Inflammatory macrophage treated with lipopolysaccharide for 4 hours (primary cell): ENCODE measurements around the gene TMEM175.

Experiments used
- DNase-seq: peaks from one replicate; pipeline ENCODE4 v3.0.0-alpha.2; 2020

The TMEM175 gene

DNA sequence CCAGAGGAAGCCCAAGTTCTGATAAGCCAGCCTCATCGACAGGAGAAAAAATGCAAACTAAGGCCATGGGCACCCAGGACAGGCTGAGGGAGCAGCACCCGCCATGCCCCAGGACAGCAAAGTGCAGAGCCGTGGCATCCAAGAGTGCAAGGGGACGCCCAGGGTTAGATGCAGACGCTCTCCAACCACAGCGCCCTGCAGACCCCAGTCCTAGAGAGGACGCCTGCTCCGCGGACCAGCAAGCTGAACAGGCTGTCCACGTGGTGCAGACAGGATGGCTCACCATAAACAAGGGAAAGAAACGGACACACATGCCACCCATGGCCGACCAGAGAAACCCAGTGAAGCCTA is 32.7 kb upstream of the TMEM175 start:
- DNase-seq, result no peak

- no peak for DNase-seq
These were observed 32.2 kb upstream of the TMEM175 start for GRCh38 chr4:900073-900472.

DNA sequence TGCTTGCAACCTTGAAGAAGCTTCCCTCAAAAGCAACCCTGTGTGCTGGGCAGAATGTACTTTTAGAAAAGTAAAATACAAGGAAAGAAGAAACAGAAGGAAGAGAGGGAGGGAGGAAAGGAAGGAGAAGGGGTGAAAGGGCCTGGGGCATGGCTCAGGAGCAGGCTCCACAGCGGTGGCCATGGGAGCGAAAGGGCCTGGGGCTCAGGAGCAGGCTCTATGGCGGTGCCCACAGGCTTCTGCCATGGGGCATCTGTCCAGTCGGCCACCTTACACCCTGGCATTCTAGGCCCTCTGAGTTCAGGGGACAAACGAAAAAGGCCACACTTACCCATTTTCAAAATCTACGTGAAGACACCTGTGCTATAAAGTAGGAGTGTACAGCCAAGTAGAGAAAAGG is 31.5 kb upstream of the TMEM175 start:
- DNase-seq, result no peak

- DNase-seq, result no peak
These were observed 30.9 kb upstream of the TMEM175 start for GRCh38 chr4:901192-901910.

DNA sequence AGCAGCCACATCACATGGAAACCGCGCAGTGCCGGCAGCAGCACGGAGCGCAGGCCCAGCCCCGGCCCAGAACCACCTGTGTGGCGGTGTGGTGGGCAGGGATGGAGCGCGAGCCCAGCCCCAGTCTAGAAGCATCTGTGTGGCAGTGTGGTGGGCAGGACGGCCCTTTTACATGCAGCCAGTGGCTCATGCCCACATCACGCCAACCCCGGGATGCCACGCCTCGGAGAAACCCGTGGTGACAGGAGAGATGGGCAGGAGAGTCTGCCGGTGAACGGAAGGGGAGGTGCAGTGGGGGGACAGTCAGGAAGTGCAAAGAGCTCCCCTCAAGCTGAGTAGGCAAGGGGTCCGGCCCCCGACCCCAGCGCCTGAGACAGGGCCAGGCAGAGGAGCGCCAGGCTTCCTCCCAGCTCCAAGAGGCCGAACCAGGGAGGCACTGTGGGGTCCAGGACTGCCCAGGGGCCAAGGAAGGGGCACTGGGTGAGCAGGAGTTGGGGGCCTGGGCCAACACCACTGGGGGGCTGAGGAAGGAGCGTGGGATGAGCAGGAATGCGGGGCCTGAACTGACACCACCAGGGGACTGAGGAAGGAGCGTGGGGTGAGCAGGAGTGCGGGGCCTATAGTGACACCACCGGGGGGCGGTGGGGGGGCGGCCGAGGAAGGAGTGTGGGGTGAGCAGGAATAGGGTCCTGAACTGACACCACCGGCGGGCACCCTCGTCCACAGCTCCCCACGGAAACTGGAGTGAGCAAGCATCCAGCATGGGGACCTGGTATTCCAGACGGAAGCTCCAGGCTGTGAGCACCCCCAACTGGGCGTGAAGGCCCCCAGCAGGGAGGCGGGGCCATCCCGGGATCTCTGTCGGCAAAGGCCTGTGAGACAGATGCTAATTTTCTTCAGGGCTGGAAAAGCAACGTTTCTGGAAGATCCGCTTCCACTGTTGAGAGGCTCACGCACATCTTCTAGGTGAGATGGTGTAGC is 28.9 kb upstream of the TMEM175 start:
- no peak for DNase-seq

DNA sequence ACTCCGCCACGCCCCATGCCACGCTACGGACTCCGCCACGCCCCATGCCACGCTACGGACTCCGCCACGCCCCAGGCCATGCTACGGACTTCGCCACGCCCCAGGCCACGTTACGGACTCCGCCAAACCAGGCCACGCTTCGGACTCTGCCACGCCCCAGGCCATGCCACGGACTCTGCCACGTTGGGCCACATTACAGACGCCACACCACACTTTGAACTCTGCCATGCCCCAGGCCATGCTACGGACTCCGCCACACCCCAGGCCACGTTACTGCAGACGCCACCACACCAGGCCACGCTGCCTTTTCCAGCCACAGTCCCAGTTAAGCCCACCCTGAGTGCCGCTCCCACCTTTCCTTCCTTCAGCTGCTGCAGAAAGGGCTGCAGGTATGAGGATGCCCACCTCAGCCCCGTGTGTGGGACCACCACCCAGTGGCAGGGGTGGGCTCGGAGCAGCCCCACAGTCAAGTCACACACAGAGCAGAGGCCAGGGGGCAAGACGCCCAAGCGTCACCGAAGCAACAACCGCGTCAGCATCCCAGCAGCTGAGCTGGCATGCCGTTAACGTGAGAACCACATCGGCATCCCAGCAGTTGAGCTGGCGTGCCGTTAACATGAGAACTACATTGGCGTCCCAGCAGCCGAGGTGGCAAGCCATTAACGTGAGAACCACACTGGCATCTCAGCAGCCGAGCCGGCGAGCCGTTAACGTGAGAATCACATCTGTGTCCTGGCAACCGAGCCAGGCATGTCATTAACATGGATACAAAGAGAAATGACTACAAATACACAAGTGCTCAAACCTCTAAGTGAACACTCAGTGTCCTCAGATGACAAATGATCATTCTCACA is 26.5 kb upstream of the TMEM175 start:
- DNase-seq, result no peak

- no peak for DNase-seq
These were observed 25.7 kb upstream of the TMEM175 start for GRCh38 chr4:906339-907102.

DNA sequence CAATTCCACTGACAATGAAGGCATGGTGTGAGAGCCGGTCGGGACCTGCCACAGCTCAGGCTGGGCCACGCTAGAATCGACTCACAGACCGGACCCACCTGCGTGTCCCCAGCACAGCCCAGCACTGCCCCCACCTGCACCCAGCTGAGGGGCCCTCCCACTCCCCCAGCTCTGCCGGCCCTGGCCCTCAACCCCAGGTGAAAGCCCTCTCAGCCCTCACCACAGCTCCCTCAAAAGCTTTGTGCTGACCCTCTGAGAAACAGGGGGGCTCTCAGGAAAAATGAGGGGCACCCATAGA is 25.2 kb upstream of the TMEM175 start:
- no peak for DNase-seq

DNA sequence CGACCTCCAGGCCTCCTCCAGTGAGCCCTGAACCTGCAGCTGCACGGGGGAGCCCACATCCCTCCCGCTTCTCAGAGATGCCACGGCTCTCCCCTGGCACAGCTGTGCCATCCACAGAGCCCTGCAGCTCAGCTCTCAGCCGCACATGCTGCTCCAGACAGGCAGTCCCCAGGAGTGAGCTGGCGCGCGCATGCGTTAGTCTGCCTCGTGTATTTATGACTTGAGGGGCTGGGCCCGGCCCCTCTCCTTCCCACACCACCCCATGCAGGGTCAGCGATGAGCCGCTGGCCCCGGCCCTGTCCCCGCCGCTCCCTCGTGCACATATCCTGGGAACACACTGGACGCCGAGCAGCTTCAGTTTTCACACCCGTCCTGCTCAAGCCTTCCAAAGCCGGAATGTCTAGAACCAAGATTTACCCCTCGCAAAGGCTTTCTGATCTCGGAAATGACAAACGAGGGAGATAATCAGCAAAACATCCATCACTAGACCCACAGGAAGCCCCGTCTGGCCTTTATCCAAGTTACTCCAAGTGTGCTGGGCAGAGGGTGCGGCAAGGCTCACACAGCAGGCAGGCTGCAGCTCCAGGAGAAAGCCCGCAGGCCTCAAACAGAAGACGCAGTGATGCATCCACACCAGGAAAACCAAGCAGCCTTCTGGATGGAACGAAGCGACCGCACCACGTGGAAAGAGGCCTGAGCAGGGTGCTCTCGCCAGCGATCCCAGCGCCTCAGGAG is 24.4 kb upstream of the TMEM175 start:
- DNase-seq, result no peak

- no peak for DNase-seq
These were observed 23.1 kb upstream of the TMEM175 start for GRCh38 chr4:909131-909571.

DNA sequence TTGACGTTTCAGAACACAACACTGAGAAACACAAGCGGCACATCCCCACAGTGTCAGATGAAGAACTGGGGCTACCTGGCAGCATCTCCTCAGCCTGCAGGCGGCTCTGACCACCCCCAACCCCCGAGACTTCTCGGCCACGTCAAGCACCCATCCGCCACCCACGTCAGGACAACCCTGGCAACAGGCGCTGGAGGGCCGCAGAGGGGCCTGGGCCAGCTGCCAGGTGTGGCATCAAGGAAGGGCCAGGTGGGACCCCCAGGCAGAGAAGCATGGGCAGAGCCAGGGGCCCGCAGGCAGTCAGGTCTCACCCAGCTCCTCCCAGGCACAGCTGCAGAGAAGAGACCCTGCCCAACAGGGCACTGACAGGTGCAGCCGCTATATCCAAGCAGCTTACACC is 22.4 kb upstream of the TMEM175 start:
- DNase-seq, result no peak

- no peak for DNase-seq
These were observed 21.7 kb upstream of the TMEM175 start for GRCh38 chr4:910366-911091.

DNA sequence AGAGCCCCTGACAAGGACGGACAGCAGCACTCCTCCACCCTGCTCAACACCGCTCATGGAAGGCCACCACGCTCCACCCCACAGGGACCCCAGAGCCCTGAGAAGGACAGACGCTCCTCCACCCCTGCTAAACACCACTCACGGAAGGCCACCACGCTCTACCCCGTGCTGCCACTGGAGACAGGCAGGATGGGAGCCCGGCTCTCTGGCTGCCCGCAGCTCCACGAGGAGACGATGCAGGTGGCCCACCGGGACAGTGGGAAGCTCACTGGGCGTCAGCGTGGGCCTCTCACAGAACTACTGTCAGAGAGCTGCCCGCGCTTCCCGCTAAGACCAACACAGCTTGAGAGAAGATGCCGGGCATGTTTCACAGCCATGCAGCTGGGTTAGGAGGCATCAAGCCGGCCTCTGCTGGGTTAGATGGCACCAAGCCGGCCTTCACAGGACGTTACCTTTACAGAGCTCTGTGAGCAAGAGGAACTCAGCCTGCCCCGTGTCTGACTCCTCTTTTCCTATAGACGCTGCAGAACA is 21.0 kb upstream of the TMEM175 start:
- DNase-seq, result no peak

- DNase-seq, result no peak
These were observed 20.3 kb upstream of the TMEM175 start for GRCh38 chr4:911871-912490.

GRCh38 chr4:912548-913279 is 19.5 kb upstream of the TMEM175 start:
- no peak for DNase-seq

DNA sequence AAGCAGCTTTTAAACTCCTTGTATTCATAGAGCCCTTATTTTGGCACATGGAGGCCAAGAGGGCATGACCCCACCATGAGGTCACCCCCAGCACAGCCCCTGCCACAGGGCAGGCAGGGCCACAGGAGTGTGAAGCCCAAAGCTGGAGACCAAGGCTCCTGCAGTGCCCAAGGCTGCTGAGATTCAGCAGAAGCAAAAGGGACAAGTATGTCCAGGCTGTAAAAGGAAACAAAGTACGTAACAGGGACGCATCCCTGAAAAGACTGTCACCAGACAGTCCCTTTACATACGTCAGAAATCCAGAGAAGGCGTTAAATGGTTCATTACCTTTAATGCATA is 19.0 kb upstream of the TMEM175 start:
- DNase-seq, result no peak

DNA sequence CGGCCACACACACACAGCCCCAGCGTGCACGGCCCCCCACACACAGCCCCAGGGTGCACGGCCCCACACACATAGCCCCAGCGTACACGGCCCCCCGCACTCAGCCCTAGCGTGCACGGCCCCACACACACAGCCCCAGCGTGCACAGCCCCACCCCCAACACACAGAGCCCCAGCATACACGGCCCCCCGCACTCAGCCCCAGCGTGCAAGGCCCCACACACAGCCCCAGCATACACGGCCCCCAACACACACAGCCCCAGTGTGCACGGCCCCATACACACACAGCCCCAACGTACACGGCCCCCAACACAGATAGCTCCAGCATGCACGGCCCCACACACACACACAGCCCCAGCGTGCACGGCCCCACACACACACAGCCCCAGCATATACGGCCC is 17.7 kb upstream of the TMEM175 start:
- DNase-seq, result no peak

GRCh38 chr4:915041-915474 is 17.2 kb upstream of the TMEM175 start:
- DNase-seq, result peak; percentile 64

- DNase-seq, result peak; percentile 78
These were observed 16.7 kb upstream of the TMEM175 start for GRCh38 chr4:915595-915994.

GRCh38 chr4:917466-917865 is 14.8 kb upstream of the TMEM175 start:
- DNase-seq, result no peak
